Measurements from ENCODE around the gene OR10V1. TPM values are rescaled to one million over a fixed set of nuclear protein-coding genes. Genes with fewer than 3 reads are reported as not detected.

Gene OR10V1
- total and polyA plus RNA-seq, 9 of the 15 experiments (the other 6 are each of a cell fraction or from before 2014, with no cell fraction given): not detected

DNA sequence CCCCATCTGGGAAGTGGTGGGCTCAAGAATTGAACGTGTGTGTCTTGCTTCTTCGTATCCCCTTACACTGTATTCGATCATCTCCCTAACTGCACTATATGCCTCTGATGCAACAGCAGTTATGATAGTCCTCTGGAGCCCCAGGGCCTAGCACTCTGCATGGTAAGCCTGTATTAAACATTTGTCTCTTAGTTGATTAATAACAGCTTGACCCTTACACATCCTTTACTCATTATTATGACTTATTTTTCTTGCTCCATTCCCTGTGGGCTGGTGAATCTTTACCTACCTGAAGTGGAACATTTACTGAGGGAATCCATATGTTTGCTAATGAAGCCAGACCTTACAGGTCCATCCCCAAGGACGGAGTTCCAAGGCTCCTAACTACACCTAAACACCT lies 47.1 kb upstream of the OR10V1 start:
- no peak for FAIRE-seq
- POLR2A ChIA-PET: interaction anchor here (0.6 to 2.1 kb wide), 3 partner anchors 11 to 324 kb away, joined by 3 to 6 read pairs (median 4); no protein-coding TSS in a partner anchor
- peaks cover 13% of the 10 kb centered on the region for H4K20me1 ChIP-seq (replicated peaks; ENCODE audit: control insufficient read depth, insufficient read depth, low read length)
- TF ChIP-seq ZNF253 (CRISPR knock-in tag; conservative IDR thresholded peaks at IDR 0.05) (no peak), SP2 (IDR thresholded peaks at IDR 0.05; ENCODE audit: extremely low read depth, low read depth, low read length, poor library complexity, severe bottlenecking) (no peak), IRF2 (CRISPR knock-in tag; IDR thresholded peaks at IDR 0.05) (no peak), RFX5 (IDR thresholded peaks at IDR 0.05; ENCODE audit: low read depth, low read length) (no peak), PURB (CRISPR knock-in tag; IDR thresholded peaks at IDR 0.05; ENCODE audit: low read depth) (no peak), CC2D1A (IDR thresholded peaks at IDR 0.05) (no peak), ZNF436 (CRISPR knock-in tag; IDR thresholded peaks at IDR 0.05) (no peak), SRSF3 (IDR thresholded peaks at IDR 0.05; ENCODE audit: insufficient read depth, low read length) (no peak)
- TF ChIP-seq, protein P1, sequence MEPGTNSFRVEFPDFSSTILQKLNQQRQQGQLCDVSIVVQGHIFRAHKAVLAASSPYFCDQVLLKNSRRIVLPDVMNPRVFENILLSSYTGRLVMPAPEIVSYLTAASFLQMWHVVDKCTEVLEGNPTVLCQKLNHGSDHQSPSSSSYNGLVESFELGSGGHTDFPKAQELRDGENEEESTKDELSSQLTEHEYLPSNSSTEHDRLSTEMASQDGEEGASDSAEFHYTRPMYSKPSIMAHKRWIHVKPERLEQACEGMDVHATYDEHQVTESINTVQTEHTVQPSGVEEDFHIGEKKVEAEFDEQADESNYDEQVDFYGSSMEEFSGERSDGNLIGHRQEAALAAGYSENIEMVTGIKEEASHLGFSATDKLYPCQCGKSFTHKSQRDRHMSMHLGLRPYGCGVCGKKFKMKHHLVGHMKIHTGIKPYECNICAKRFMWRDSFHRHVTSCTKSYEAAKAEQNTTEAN (CRISPR knock-in tag; IDR thresholded peaks at IDR 0.05): no peak
- TF ChIP-seq, protein P2, sequence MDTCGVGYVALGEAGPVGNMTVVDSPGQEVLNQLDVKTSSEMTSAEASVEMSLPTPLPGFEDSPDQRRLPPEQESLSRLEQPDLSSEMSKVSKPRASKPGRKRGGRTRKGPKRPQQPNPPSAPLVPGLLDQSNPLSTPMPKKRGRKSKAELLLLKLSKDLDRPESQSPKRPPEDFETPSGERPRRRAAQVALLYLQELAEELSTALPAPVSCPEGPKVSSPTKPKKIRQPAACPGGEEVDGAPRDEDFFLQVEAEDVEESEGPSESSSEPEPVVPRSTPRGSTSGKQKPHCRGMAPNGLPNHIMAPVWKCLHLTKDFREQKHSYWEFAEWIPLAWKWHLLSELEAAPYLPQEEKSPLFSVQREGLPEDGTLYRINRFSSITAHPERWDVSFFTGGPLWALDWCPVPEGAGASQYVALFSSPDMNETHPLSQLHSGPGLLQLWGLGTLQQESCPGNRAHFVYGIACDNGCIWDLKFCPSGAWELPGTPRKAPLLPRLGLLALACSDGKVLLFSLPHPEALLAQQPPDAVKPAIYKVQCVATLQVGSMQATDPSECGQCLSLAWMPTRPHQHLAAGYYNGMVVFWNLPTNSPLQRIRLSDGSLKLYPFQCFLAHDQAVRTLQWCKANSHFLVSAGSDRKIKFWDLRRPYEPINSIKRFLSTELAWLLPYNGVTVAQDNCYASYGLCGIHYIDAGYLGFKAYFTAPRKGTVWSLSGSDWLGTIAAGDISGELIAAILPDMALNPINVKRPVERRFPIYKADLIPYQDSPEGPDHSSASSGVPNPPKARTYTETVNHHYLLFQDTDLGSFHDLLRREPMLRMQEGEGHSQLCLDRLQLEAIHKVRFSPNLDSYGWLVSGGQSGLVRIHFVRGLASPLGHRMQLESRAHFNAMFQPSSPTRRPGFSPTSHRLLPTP (IDR thresholded peaks at IDR 0.05; ENCODE audit: borderline replicate concordance, extremely low read depth, insufficient read length): no peak
- TF ChIP-seq, protein P3, sequence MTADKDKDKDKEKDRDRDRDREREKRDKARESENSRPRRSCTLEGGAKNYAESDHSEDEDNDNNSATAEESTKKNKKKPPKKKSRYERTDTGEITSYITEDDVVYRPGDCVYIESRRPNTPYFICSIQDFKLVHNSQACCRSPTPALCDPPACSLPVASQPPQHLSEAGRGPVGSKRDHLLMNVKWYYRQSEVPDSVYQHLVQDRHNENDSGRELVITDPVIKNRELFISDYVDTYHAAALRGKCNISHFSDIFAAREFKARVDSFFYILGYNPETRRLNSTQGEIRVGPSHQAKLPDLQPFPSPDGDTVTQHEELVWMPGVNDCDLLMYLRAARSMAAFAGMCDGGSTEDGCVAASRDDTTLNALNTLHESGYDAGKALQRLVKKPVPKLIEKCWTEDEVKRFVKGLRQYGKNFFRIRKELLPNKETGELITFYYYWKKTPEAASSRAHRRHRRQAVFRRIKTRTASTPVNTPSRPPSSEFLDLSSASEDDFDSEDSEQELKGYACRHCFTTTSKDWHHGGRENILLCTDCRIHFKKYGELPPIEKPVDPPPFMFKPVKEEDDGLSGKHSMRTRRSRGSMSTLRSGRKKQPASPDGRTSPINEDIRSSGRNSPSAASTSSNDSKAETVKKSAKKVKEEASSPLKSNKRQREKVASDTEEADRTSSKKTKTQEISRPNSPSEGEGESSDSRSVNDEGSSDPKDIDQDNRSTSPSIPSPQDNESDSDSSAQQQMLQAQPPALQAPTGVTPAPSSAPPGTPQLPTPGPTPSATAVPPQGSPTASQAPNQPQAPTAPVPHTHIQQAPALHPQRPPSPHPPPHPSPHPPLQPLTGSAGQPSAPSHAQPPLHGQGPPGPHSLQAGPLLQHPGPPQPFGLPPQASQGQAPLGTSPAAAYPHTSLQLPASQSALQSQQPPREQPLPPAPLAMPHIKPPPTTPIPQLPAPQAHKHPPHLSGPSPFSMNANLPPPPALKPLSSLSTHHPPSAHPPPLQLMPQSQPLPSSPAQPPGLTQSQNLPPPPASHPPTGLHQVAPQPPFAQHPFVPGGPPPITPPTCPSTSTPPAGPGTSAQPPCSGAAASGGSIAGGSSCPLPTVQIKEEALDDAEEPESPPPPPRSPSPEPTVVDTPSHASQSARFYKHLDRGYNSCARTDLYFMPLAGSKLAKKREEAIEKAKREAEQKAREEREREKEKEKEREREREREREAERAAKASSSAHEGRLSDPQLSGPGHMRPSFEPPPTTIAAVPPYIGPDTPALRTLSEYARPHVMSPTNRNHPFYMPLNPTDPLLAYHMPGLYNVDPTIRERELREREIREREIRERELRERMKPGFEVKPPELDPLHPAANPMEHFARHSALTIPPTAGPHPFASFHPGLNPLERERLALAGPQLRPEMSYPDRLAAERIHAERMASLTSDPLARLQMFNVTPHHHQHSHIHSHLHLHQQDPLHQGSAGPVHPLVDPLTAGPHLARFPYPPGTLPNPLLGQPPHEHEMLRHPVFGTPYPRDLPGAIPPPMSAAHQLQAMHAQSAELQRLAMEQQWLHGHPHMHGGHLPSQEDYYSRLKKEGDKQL (CRISPR knock-in tag; IDR thresholded peaks at IDR 0.05; ENCODE audit: borderline replicate concordance): no peak

More for the DNA sequence above, 47.1 kb upstream of the OR10V1 start:
- Histone ChIP-seq H3K4me1 (replicated peaks in 1 of 2; ENCODE audit: control insufficient read depth in 2 of 2, insufficient read depth in 2 of 2, low read length in 2 of 2) (peaks cover 13 to 19% of the 10 kb centered on the region in 2 experiments; a peak in 4 of 5 replicates), H3K27me3 (ENCODE audit: control insufficient read depth in 2 of 2, insufficient read depth in 2 of 2, low read length in 2 of 2) (no peaks in the 10 kb centered on the region), H3K9ac (ENCODE audit: insufficient read depth in 1 of 2, low read depth in 2 of 2, low read length in 2 of 2) (no peak overlapping the region), H3K4me2 (ENCODE audit: insufficient read depth, low read length) (no peak overlapping the region), H3K27ac (ENCODE audit: extremely low read depth, low read depth, low read length) (no peak overlapping the region), H2AFZ (ENCODE audit: low read depth, low read length) (no peak overlapping the region), H3K9me3 (replicated peaks; ENCODE audit: control insufficient read depth, insufficient read depth, low read depth, low read length) (no peaks in the 10 kb centered on the region), H3K36me3 (ENCODE audit: control insufficient read depth, insufficient read depth, low read length) (peaks cover 50% of the 10 kb centered on the region; the same call in 2 of the 3 replicates), H3K79me2 (ENCODE audit: control insufficient read depth, insufficient read depth, low read length) (peaks cover 77% of the 10 kb centered on the region), H3K4me3 (no peak overlapping the region), H3K9me1 (ENCODE audit: control insufficient read depth, insufficient read depth, low read length) (peaks cover 3% of the 10 kb centered on the region)
- intact Hi-C loops (cut with micrococcal nuclease): no loop called here
- no peak for DNase-seq (ENCODE audit: extremely low read depth in 1 of 4, low spot score in 3 of 4)
- CTCF ChIA-PET (ENCODE audit: low intra/inter-chr PET ratio): no interaction called here
- BruUV-seq (replicated peaks): no TSS peak
- WGBS (ENCODE audit: insufficient coverage, low coverage, missing lambda C conversion rate): 82% methylated on average over 4 of the region's 4 CpGs
- in situ Hi-C loops (cut with MboI): no loop called here
- no peak for ATAC-seq
